Stimulated activated CD8-positive, alpha-beta memory T cell treated with anti-CD3 and anti-CD28 coated beads, Interleukin-15, amount 100 ng/mL, for 24 hours (primary cell): ENCODE results near the gene VASN.

Experiments used
- DNase-seq: peaks from one replicate; pipeline ENCODE4 v3.0.0-alpha.2; 2020; ENCODE audit warnings: low read depth

Gene VASN

DNA sequence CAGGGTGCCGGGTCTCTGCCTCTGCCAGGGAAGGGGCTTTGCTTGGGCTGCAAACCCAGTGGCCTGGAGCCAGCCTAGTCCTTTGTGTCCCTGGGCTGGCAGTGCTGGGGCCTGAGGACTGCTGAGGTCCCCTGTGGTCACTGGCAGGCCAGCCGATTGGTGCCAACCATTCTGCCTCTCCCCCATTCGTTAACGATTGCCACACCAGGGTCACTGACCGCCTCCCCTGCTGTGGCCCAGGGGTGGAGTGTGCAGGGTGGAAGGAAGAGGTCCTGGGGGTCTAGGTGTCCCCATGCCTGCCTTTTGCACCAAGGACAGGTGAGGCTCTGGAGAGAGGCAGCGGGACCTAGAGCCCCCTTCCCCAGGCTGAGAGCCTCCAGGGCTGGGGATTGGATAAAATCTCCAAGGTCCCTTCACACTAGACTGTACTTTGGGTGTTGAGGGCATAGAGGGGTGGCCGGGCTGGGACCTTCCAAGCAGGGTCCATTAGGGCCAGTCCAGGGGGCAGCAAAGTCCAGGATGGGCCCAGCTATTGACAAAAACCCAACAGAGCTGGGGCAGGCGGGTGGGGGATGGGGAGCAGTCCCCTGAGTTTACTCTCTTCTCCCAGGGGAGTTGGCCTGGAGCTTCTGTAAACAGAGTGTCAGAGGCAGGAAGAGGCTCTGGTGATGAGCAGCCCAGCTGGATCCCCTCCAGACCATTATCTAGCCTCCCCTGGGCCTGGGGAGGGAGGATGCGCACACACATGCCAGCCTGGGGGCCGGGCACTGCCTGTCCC lies 1.1 kb downstream of the VASN start:
- DNase-seq = no peak

DNA sequence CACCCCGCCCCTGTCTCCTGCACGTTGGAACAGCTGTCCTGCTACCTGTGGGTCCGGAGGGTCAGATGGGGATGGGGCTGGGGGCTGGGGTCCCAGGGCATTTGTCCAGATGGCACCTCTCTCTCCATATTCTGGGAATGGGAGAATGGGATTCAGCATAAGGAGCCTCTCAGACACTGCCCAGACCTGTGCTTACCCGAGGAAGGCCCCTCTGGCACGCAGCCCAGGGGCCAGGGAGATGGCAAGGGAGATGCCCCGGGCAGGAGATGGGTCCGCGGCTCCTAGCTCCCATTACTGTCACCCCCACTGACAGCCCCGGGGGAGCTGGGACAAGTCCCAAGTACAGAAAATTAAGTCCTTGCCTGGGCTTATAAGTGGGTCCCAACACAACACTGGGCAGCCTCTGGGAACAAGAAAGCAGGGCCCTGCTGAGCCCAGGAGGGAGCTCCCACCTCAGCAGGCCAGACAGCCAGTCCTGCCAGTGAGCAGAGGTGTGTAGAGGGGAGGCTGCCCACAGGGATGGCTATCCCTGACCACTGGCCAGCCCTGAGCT lies 1.8 kb downstream of the VASN start:
- no peak for DNase-seq

DNA sequence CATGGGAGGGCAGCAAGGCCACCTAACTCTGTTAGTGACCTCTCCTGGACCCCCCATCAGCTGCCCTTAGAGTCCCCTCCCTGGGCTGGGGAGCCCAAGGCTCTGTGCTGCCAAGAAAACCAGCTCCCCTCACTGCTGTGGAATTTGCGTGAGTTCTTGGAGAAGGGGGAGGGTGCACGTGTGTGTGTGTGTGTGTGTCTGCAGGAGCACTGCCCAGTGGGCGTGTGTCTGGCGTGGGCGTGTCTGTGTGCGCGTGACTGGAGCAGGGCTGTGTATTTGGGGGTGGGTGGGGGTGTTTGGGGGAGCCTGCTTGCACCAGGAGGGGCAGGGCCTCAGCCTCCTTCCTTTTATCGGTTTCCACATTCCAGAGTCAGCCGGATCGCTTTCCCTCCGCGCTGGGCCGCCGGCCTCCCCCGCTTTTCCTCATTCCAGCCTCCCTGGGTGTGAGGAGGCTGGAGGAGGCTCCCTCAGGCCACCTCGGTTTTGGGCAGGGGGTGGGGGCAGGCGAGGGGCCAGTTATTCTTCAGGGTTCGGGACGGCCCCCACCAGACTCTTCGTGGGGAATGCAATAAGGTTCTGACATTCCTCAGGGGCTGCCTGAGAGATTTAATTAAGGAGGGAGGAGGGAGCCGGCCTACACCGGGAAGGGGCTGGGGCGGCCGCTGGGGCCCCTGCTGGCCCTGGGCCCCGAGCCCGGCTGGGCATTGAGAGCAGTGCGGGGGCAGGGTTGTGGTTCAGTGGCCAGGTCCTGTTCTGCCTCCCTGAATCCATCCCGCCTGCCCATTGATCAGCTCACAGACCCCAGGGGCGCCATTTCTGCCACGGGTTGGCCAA lies 2.5 kb downstream of the VASN start:
- DNase-seq = no peak

DNA sequence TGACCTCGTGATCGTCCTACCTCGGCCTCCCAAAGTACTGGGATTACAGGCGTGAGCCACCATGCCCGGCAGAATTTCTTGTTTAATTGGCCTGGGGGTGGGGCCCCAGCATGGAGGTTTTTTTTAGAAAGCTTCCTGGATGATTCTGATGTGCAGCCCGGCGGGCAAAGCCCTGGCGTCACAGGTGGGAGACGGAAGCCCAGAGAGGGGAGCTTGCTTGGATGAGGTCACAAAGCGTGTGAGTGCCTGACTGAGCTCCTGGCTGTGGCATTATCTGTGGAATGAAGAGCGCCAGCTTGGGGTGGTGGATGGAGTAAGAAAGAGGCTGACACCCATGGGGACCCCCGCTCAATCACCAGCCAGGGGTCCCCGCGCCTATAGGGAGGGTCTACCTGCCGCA lies 4.1 kb downstream of the VASN start:
- no peak for DNase-seq

DNA sequence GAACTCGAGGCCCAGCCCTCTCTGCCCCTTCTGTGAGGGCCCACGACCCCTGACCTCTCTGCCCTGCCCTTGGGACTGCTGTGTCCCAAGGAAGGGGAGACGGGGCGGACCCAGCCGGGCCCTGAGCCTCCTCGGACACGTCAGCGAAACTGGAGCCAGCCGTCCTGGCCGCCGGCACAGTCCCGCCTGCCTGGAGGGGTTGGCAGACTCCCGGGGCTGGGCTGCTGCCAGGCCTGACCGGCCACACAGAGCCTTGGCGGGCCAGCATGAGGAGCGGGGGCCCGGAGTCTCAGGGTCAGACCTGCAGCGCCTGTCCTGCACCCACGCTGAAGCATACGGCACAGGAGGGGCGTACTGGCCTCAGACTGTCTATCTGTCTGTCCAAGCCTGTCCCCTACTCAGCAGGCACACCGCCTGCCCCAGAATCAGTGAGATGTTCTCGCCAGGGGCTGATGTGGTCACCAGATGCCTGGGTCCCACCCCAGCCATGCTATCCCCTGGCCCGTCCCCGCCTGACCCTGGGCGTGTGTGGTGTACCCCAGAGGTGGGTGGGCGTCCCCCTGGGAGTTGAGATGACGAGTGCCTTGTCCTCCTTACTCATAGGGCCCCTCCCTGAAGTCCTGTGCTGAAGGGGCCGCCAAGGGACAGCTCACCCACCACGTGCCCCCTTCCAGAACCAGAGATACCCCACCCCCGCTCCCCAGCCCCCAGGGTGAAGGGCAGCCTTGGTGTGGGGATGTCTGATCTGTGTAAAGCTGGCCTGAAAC lies 4.7 kb downstream of the VASN start:
- DNase-seq = no peak

DNA sequence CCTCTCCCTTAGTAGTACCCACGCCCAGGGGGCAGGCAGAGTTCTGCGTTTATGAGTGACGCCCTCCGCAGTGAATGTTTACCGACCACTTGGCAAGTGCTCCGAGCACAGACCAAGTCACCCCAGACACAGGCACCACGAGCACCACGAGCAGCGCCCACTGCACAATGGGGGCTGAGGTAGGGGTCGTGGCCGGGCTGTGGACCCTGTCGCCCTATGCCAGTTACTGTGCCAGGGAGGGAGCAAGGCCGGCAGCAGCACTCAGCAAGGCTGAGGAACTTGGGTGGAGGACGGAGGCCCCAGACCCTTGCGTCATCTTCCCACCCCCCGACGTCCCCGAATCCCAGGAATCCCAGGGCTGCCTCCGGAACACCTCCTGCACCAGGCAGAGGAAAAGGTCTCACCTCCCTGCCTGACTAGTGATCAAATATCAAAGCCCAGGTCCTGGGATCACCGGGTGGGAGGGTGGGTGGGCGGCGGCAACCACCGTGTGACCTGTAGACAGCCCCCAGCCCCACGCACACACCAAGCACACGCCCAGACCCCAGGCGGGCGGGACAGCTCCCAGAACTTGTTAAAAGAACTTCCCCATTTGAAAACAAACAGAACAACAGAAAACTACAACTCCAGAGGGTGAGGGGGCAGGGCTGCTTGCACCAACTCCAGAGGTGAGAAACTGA lies 5.4 kb downstream of the VASN start:
- DNase-seq = no peak

DNA sequence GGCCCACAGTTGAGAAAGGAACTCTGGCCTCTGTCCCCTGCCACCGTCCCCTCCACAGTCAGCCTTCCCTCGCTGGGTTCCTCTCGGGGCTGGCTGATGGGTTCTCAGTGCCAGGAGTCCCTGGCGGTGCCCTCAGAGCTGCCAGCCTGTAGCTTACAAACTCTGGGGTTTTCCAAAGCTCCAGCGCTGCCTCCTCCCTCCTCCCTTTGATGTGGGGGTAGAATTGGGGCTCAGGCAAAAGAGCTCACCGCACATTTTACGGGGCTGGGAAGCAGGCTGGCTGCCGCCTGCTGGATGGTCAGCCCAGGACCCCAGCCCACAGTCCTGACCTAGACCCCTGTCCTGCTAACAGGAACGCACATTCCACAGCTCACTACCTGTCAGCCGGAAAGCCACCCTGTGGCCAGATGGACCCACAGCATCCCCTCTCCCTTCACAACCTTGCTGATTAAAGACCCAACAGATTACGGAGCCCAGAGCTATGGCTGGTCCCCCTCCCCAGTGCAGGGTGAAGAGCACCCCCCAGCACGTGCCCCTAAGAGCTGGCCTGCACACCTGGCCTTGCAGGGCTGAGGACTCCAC lies 6.0 kb downstream of the VASN start:
- no peak for DNase-seq

DNA sequence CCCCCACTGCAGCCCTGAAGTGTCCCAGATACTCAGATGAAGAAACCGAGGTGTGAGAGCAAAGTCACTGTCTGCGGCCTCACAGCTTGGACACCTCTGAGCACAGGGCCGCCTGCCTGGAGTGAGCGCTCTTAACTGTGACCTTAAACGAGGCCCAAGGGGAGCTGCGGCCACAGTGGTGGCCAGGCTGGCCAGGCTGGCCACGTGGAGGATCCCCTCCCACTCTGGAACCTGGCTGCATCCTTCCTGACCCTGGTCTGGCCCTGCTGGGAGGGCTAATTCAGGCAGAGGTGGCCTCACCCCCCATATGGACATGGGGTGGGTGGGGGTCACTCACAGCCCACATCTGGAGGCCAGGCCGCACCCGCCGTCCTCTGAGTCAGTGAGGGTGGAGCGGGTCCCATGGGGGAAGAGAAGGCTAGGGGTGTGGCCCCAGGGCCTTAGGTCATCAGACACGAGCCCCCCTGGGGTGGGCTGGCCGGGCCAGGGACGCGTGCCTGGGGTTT lies 6.6 kb downstream of the VASN start:
- DNase-seq = no peak

DNA sequence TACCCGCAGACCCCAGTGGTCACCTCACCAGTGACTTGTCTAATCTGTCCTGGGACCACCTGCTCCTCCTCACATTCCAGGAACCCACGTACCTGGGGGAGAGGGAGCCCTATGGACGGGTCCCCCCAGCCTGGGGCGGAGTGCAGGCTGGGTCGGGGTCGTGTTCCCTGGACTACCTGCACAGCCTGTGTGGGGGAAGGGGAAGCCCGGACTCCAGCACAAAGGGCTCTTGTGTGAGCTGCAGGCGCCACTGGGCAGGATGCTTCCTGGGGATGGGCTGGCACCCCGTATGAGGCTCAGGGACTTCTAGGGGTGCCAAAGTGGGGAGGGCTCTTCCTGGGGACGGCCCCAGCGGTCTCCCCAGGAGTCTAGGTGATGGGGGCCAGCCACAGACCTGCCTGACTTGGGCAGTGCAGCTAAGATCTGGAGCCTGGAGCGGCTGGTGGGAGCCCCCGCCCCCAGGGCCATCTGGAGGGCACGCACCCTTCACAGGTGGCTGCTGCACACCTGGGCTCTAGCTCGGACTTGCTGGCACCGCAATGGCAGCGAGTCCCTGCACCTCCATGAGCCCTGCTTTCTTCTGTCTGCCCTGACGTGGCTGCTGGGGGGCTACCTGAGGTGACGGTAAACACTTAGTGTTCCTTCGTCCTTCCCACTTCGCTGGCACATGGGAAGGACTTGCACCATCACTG lies 7.5 kb downstream of the VASN start:
- no peak for DNase-seq

DNA sequence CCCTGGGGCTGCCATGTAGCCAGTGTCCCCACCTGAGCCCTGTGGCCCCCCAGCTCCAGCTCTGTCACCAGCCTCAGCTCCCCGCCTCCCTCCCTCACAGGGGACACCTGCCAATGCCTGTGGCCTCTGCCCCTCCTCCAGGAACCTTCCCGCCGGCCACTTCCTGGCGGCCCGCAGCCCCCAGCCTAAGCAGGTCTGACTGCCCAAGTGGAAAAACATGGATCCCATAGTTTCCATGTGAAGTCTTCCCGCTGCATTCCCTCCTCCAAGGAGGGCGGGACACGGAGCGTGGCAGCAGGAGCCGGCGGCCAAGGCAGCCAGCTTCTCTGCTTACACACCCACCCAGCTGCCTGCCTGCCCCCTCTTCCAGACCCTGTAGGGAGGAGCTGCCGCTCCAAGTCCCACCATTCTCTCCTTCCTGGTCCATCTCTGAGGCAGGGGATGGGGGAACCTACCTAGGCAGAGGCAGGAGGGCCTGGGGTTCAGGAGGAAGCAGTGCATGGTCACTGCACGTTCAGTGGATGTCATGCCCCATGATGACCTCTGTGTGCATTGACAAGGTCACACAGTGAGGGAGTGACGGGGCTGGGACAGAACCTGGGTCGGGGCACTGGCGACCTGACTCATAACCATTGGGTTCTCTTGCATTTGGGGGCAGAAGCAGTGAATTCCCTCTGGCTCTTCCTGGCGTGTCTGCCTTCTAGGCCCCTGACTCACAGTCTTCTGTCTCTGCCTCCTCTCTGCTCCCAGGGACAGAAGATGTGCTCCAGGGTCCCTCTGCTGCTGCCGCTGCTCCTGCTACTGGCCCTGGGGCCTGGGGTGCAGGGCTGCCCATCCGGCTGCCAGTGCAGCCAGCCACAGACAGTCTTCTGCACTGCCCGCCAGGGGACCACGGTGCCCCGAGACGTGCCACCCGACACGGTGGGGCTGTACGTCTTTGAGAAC lies 8.7 kb downstream of the VASN start:
- no peak for DNase-seq

DNA sequence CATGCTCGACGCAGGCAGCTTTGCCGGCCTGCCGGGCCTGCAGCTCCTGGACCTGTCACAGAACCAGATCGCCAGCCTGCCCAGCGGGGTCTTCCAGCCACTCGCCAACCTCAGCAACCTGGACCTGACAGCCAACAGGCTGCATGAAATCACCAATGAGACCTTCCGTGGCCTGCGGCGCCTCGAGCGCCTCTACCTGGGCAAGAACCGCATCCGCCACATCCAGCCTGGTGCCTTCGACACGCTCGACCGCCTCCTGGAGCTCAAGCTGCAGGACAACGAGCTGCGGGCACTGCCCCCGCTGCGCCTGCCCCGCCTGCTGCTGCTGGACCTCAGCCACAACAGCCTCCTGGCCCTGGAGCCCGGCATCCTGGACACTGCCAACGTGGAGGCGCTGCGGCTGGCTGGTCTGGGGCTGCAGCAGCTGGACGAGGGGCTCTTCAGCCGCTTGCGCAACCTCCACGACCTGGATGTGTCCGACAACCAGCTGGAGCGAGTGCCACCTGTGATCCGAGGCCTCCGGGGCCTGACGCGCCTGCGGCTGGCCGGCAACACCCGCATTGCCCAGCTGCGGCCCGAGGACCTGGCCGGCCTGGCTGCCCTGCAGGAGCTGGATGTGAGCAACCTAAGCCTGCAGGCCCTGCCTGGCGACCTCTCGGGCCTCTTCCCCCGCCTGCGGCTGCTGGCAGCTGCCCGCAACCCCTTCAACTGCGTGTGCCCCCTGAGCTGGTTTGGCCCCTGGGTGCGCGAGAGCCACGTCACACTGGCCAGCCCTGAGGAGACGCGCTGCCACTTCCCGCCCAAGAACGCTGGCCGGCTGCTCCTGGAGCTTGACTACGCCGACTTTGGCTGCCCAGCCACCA lies 9.7 kb downstream of the VASN start:
- no peak for DNase-seq

DNA sequence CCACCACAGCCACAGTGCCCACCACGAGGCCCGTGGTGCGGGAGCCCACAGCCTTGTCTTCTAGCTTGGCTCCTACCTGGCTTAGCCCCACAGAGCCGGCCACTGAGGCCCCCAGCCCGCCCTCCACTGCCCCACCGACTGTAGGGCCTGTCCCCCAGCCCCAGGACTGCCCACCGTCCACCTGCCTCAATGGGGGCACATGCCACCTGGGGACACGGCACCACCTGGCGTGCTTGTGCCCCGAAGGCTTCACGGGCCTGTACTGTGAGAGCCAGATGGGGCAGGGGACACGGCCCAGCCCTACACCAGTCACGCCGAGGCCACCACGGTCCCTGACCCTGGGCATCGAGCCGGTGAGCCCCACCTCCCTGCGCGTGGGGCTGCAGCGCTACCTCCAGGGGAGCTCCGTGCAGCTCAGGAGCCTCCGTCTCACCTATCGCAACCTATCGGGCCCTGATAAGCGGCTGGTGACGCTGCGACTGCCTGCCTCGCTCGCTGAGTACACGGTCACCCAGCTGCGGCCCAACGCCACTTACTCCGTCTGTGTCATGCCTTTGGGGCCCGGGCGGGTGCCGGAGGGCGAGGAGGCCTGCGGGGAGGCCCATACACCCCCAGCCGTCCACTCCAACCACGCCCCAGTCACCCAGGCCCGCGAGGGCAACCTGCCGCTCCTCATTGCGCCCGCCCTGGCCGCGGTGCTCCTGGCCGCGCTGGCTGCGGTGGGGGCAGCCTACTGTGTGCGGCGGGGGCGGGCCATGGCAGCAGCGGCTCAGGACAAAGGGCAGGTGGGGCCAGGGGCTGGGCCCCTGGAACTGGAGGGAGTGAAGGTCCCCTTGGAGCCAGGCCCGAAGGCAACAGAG lies 10.5 kb downstream of the VASN start:
- DNase-seq = no peak

DNA sequence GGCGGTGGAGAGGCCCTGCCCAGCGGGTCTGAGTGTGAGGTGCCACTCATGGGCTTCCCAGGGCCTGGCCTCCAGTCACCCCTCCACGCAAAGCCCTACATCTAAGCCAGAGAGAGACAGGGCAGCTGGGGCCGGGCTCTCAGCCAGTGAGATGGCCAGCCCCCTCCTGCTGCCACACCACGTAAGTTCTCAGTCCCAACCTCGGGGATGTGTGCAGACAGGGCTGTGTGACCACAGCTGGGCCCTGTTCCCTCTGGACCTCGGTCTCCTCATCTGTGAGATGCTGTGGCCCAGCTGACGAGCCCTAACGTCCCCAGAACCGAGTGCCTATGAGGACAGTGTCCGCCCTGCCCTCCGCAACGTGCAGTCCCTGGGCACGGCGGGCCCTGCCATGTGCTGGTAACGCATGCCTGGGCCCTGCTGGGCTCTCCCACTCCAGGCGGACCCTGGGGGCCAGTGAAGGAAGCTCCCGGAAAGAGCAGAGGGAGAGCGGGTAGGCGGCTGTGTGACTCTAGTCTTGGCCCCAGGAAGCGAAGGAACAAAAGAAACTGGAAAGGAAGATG lies 11.2 kb downstream of the VASN start:
- no peak for DNase-seq

DNA sequence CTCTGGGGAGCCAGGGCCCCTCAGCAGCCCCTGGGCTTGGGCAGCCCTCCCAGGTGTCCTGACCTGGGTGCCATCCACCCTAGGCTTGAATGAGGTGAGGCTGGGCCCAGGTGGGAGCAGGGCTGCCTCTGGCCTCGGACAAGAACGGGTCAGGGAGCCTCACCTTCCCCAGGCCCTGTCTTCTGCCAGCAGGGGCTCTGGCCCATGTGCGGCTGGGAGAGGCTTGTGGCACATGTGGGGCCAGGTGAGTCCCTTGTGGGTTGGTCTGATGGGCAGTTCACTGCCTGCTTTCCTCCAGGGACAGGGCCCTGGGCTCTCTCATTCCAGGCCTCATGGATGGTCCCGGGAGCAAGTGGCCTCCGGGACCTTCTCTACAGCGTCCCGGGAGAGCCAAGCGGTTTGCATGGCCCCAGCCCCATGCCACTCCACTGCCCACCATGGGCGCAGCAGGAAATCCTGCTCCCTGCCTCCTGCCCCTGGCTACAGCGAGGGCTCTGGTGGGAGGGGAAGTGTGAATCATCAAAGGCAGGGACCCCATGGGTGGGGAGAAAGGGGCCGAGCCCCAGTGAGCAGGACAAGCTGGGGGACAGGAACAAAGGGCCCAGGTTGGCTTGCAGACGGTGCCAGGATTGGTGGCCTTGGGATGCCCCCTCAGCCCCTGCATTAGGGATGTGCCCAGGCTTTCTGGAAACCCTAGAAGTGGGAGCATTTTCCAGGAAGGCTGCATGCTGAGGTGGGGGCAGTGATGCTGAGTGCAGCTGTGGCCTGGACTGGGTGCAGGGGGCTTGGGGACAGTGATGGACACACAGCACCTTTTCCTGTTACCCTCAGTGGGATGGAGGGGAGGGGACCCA lies 12.2 kb downstream of the VASN start:
- DNase-seq = no peak

DNA sequence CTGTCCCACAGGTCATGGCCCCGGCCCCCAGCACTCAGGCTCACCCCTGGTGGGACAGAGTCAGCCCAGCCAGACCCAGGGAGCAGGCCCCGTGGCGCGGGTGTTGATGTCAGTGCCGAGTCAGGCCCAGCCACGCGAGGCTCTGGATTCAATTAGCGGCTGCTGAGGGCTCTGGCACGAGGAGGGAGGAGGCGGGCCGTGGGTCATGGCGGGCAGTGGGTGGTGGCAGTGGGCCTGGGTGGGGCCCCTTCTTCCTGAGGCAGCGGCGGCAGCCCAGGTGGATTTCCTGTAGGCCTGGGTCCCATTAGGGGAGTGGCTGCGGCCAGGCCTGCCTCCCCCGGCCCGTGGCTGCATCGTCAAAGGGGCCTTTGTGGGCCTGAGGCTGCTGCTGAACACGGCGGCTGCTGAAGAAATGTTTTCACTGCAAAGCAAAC lies 12.9 kb downstream of the VASN start:
- no peak for DNase-seq
